Endodermal cell (in vitro differentiated cells): ENCODE results near the gene MRTO4. TPM values are rescaled to one million over a fixed set of nuclear protein-coding genes. Genes with fewer than 3 reads are reported as not detected.
A peak's percentile ranks its signal among the peaks of the same experiment; 100 is the strongest.

Source experiments
- DNase-seq: peaks from one replicate; pipeline ENCODE4 v3.0.0-alpha.2; 2017
- H3K27ac ChIP-seq: 2 replicates; pipeline ENCODE4 v1.5.1; 2013; ENCODE audit warnings: mild to moderate bottlenecking, low read depth, low read length, moderate library complexity
- H3K27me3 ChIP-seq: 2 replicates; pipeline ENCODE4 v1.6.1; 2013; ENCODE audit warnings: mild to moderate bottlenecking, low read length, moderate library complexity; ENCODE audit not compliant: insufficient read depth, control insufficient read depth, poor library complexity, severe bottlenecking
- H3K36me3 ChIP-seq: 2 replicates; pipeline ENCODE4 v1.7.0; 2013; ENCODE audit warnings: mild to moderate bottlenecking, low read length, moderate library complexity; ENCODE audit not compliant: control insufficient read depth, insufficient read depth
- H3K4me1 ChIP-seq: one replicate; pipeline ENCODE4 v1.7.0; 2013; ENCODE audit warnings: low read length; ENCODE audit not compliant: control insufficient read depth, insufficient read depth
- H3K4me3 ChIP-seq: 2 replicates; pipeline ENCODE4 v1.5.1; 2013; ENCODE audit warnings: mild to moderate bottlenecking, low read length, moderate library complexity
- H3K9ac ChIP-seq: 2 replicates; pipeline ENCODE4 v1.6.1; 2013; ENCODE audit warnings: mild to moderate bottlenecking, low read length, moderate library complexity; ENCODE audit not compliant: poor library complexity, severe bottlenecking; ENCODE audit errors: extremely low read depth
- H3K9me3 ChIP-seq: 2 replicates; pipeline ENCODE4 v1.6.1; 2013; ENCODE audit warnings: mild to moderate bottlenecking, low read length, moderate library complexity; ENCODE audit not compliant: control insufficient read depth
- H3K27ac Mint-ChIP-seq: 2 replicates; pipeline ENCODE4 v1.8.0; 2020; ENCODE audit warnings: mixed read lengths
- H3K27me3 Mint-ChIP-seq: 2 replicates; pipeline ENCODE4 v1.8.0; 2021; ENCODE audit warnings: mild to moderate bottlenecking, mixed read lengths; ENCODE audit not compliant: insufficient read depth
- H3K36me3 Mint-ChIP-seq: 2 replicates; pipeline ENCODE4 v1.8.0; 2020; ENCODE audit warnings: low read depth, mixed read lengths
- H3K4me1 Mint-ChIP-seq: 2 replicates; pipeline ENCODE4 v1.8.0; 2020; ENCODE audit warnings: mixed read lengths
- H3K4me3 Mint-ChIP-seq: 2 replicates; pipeline ENCODE4 v1.8.0; 2020; ENCODE audit warnings: mild to moderate bottlenecking, moderate library complexity, mixed read lengths
- H3K9me3 Mint-ChIP-seq: 2 replicates; pipeline ENCODE4 v1.8.0; 2020; ENCODE audit warnings: mild to moderate bottlenecking, mixed read lengths
- WGBS, 2 experiments: methylation state at CpG; one replicate each; pipeline versions ENCODE4 v1.1.5 to v1.1.7; 2013; ENCODE audit warnings: missing lambda C conversion rate in 2 of 2, mixed read lengths in 1 of 2; ENCODE audit not compliant: insufficient coverage in 1 of 2, insufficient read length in 1 of 2; 5-methylcytosine and 5-hydroxymethylcytosine counted together
- total RNA-seq, 2 donors: library from RNA; stranded (reverse); fragmentation: NEBNext Ultra II Directional in 1 of 2; extraction: Animal tissue kit (Norgen Biotek cat#: 25700) in 1 of 2; gene quantifications; 2 replicates in 1 of 2; 3 replicates in 1 of 2; pipeline ENCODE4 v1.2.1, GENCODE V29; 2021
- TF ChIP-seq, protein P1 (sequence below): fragments of 200-600 bp; sonication (generic); conservative IDR thresholded peaks from 2 replicates; pipeline ENCODE4 v1.5.0; 2021; ENCODE audit warnings: antibody characterized with exemption, mild to moderate bottlenecking

Gene MRTO4
- total RNA-seq, 2 donors from 2014 or later = 37.7 to 44.5 TPM

DNA sequence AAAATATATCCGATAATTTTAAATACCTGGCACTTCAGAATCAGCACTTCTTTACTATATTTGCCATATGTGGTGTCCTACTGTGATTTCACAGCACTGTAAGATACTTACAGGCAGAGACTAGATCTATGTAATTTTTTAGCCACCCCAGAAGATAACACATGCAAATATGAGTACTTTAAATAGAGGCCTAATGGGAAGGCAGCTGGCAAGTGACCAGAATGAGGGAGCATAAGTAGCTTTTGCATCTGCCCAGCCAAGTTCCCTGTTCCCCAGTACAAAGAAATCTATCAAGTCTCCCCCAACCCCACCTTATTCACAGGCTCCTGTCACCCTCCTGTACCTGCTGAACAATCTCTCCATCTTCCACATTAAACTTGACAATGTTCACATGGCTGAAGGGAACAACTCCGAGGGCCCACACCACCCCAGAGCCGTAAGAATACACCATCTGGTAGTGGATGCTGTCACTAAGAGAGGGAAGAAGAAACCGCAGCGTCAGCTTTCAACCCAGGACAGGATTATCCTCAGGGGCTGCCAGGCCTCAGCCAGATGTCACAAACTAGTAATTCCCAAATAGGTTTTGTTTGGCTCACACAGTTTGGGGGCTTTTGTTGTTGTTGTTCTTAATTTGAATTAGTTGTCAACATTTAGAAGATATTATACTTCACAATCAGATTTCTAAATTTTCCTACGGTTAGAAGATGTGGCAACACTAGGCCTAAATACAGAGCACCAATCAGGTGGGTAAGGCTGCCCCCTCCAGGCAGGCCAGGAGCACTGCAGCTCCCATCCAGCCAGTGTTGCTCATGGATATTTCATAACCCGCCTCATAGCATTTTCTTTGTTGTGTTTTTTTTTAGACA lies 10.7 kb upstream of the MRTO4 start:
- peaks cover 82% of the 10 kb centered on the region for H3K36me3 ChIP-seq
- Mint-ChIP-seq H3K27ac (no peak overlapping the region), H3K4me1 (no peaks in the 10 kb centered on the region), H3K4me3 (no peak overlapping the region), H3K9me3 (no peaks in the 10 kb centered on the region), H3K36me3 (peaks cover 67% of the 10 kb centered on the region), H3K27me3 (no peaks in the 10 kb centered on the region)
- no peak overlapping the region for H3K4me3 ChIP-seq
- no peaks in the 10 kb centered on the region for H3K9me3 ChIP-seq
- no peak overlapping the region for H3K9ac ChIP-seq
- no peaks in the 10 kb centered on the region for H3K27me3 ChIP-seq
- peak; percentile 79 for DNase-seq
- WGBS, 2 experiments = 89 to 100% methylated on average over 2 to 7 of the region's 7 CpGs
- no peaks in the 10 kb centered on the region for H3K4me1 ChIP-seq
- TF ChIP-seq, protein P1, sequence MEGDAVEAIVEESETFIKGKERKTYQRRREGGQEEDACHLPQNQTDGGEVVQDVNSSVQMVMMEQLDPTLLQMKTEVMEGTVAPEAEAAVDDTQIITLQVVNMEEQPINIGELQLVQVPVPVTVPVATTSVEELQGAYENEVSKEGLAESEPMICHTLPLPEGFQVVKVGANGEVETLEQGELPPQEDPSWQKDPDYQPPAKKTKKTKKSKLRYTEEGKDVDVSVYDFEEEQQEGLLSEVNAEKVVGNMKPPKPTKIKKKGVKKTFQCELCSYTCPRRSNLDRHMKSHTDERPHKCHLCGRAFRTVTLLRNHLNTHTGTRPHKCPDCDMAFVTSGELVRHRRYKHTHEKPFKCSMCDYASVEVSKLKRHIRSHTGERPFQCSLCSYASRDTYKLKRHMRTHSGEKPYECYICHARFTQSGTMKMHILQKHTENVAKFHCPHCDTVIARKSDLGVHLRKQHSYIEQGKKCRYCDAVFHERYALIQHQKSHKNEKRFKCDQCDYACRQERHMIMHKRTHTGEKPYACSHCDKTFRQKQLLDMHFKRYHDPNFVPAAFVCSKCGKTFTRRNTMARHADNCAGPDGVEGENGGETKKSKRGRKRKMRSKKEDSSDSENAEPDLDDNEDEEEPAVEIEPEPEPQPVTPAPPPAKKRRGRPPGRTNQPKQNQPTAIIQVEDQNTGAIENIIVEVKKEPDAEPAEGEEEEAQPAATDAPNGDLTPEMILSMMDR = peak; percentile 93
- H3K27ac ChIP-seq = no peak overlapping the region

DNA sequence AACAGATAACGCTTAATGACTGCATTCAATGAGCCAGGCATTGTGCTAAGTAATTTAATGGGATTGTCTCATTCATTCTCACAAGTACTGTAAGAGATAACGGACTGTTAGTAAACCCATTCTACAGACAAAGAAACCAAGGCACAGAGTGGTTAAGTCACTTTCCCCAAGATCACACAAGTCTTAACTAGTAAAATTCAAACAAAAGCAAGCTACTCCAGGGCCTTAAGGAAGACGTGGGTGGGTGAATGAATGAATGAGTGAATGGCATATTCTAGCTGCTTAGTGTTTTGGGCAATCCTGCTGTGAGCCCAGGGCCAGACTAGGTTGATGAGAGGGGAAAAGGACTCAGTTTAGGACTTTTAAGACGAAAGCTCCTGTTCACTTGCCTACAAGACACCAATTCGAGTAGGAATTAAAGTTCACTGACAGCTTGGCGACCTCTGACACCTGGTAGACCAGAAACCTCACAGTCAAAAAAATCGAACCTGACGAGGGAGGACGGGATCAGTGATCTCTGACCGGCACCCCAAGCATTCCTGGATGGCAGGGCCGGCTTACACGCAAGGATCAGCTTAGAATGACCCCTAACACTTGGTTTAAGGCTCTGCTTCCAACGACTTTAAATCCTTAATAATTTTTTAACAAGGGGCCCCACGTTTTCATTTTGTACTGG lies 838 bp upstream of the MRTO4 start:
- Mint-ChIP-seq H3K27me3 (no peaks in the 10 kb centered on the region), H3K4me1 (peaks cover 16% of the 10 kb centered on the region), H3K27ac (peak overlapping the region; percentile 98), H3K9me3 (no peaks in the 10 kb centered on the region), H3K4me3 (peak overlapping the region; percentile 94), H3K36me3 (peaks cover 9% of the 10 kb centered on the region)
- TF ChIP-seq, protein P1 = no peak
- peaks cover 15% of the 10 kb centered on the region for H3K36me3 ChIP-seq
- no peaks in the 10 kb centered on the region for H3K9me3 ChIP-seq
- H3K27me3 ChIP-seq = no peaks in the 10 kb centered on the region
- H3K27ac ChIP-seq = peak overlapping the region; percentile 99
- peak overlapping the region; percentile 99 for H3K4me3 ChIP-seq
- H3K4me1 ChIP-seq = no peaks in the 10 kb centered on the region
- DNase-seq = peak; percentile 61
- WGBS, 2 experiments = 8 to 11% methylated on average over 13 to 14 of the region's 14 CpGs
- H3K9ac ChIP-seq = peak overlapping the region; percentile 91

- H3K9me3 Mint-ChIP-seq = no peaks in the 10 kb centered on the region
- H3K27ac Mint-ChIP-seq = peak overlapping the region; percentile 7
- peaks cover 16% of the 10 kb centered on the region for H3K4me1 Mint-ChIP-seq
- Histone ChIP-seq H3K4me1 (no peaks in the 10 kb centered on the region), H3K4me3 (no peak overlapping the region), H3K27ac (no peak overlapping the region), H3K9me3 (no peaks in the 10 kb centered on the region), H3K27me3 (no peaks in the 10 kb centered on the region), H3K9ac (no peak overlapping the region), H3K36me3 (peaks cover 47% of the 10 kb centered on the region)
- no peaks in the 10 kb centered on the region for H3K27me3 Mint-ChIP-seq
- no peak for DNase-seq
- H3K4me3 Mint-ChIP-seq = no peak overlapping the region
- H3K36me3 Mint-ChIP-seq = peaks cover 37% of the 10 kb centered on the region
- TF ChIP-seq, protein P1 = no peak
Measured at GRCh38 chr1:19254416-19254815, 2.8 kb downstream of the MRTO4 start.
